Measurements from ENCODE around the gene SLC26A1.

SLC26A1 gene

GRCh38 chr4:966266-967112 is 26.7 kb downstream of the SLC26A1 start:
- no peak for DNase-seq (ENCODE audit: low read depth in 3 of 3)

GRCh38 chr4:965766-966134 is 27.5 kb downstream of the SLC26A1 start:
- no peak for DNase-seq (ENCODE audit: low read depth in 3 of 3)

GRCh38 chr4:965048-965765 is 28.0 kb downstream of the SLC26A1 start:
- no peak for DNase-seq (ENCODE audit: low read depth in 3 of 3)

- no peak for DNase-seq (ENCODE audit: low read depth in 3 of 3)
These were observed 28.7 kb downstream of the SLC26A1 start for GRCh38 chr4:964346-965025.

GRCh38 chr4:963276-964225 is 29.7 kb downstream of the SLC26A1 start:
- no peak for DNase-seq (ENCODE audit: low read depth in 3 of 3)

GRCh38 chr4:962231-963208 is 30.7 kb downstream of the SLC26A1 start:
- DNase-seq (ENCODE audit: low read depth in 3 of 3): no peak

GRCh38 chr4:961351-962230 is 31.6 kb downstream of the SLC26A1 start:
- no peak for DNase-seq (ENCODE audit: low read depth in 3 of 3)

GRCh38 chr4:960636-961350 is 32.4 kb downstream of the SLC26A1 start:
- DNase-seq (ENCODE audit: low read depth in 3 of 3): no peak

- no peak for DNase-seq (ENCODE audit: low read depth in 3 of 3)
These were observed 33.0 kb downstream of the SLC26A1 start for GRCh38 chr4:960140-960635.

- no peak for DNase-seq (ENCODE audit: low read depth in 3 of 3)
These were observed 33.7 kb downstream of the SLC26A1 start for GRCh38 chr4:959338-960139.

- DNase-seq (ENCODE audit: low read depth in 3 of 3): no peak
These were observed 34.4 kb downstream of the SLC26A1 start for GRCh38 chr4:958696-959337.

- no peak for DNase-seq (ENCODE audit: low read depth in 3 of 3)
These were observed 34.9 kb downstream of the SLC26A1 start for GRCh38 chr4:958314-958665.

GRCh38 chr4:957581-958313 is 35.5 kb downstream of the SLC26A1 start:
- DNase-seq (ENCODE audit: low read depth in 3 of 3): no peak

- no peak for DNase-seq (ENCODE audit: low read depth in 3 of 3)
These were observed 36.0 kb downstream of the SLC26A1 start for GRCh38 chr4:957231-957580.

- DNase-seq (ENCODE audit: low read depth in 3 of 3): no peak
These were observed 36.5 kb downstream of the SLC26A1 start for GRCh38 chr4:956531-957230.

- DNase-seq (ENCODE audit: low read depth in 3 of 3): no peak
These were observed 37.2 kb downstream of the SLC26A1 start for GRCh38 chr4:955931-956381.
